Hepatocyte (in vitro differentiated cells): Measurements from ENCODE around the gene TBC1D22B. TPM values are rescaled to one million over a fixed set of nuclear protein-coding genes. Genes with fewer than 3 reads are reported as not detected.

Source experiments
- DNase-seq: peaks from one replicate; pipeline ENCODE4 v3.0.0-alpha.2; 2016; ENCODE audit warnings: low spot score
- H2AFZ ChIP-seq: fragments of 200-600 bp; sonication (generic); 2 replicates; pipeline ENCODE4 v1.6.0; 2016; ENCODE audit warnings: antibody characterized with exemption, mild to moderate bottlenecking
- H3K27ac ChIP-seq: fragments of 200-600 bp; sonication (generic); 2 replicates; pipeline ENCODE4 v1.5.1; 2016; ENCODE audit warnings: mild to moderate bottlenecking
- H3K27me3 ChIP-seq: fragments of 200-600 bp; sonication (generic); 2 replicates; pipeline ENCODE4 v1.6.1; 2016
- H3K36me3 ChIP-seq: fragments of 200-600 bp; sonication (generic); replicated peaks from 2 replicates; pipeline ENCODE4 v1.5.1; 2016; ENCODE audit warnings: low read depth; ENCODE audit not compliant: insufficient read depth
- H3K4me1 ChIP-seq: fragments of 200-600 bp; sonication (generic); 2 replicates; pipeline ENCODE4 v1.5.1; 2016; ENCODE audit warnings: mild to moderate bottlenecking, moderate library complexity; ENCODE audit not compliant: insufficient read depth
- H3K4me2 ChIP-seq: fragments of 200-600 bp; sonication (generic); 2 replicates; pipeline ENCODE4 v1.6.0; 2016
- H3K4me3 ChIP-seq: fragments of 200-600 bp; sonication (generic); 2 replicates; pipeline ENCODE4 v1.5.1; 2016; ENCODE audit warnings: mild to moderate bottlenecking
- H3K79me2 ChIP-seq: fragments of 200-600 bp; sonication (generic); 2 replicates; pipeline ENCODE4 v1.6.0; 2017; ENCODE audit warnings: mild to moderate bottlenecking
- H3K9me2 ChIP-seq: fragments of 200-600 bp; sonication (generic); replicated peaks from 2 replicates; pipeline ENCODE4 v1.6.0; 2017; ENCODE audit warnings: mild to moderate bottlenecking; ENCODE audit not compliant: insufficient read depth
- H3K9me3 ChIP-seq: fragments of 200-600 bp; sonication (generic); 2 replicates; pipeline ENCODE4 v1.5.1; 2016; ENCODE audit warnings: low read depth, mild to moderate bottlenecking
- H4K20me1 ChIP-seq: fragments of 200-600 bp; sonication (generic); 2 replicates; pipeline ENCODE4 v1.6.0; 2016; ENCODE audit warnings: mild to moderate bottlenecking; ENCODE audit not compliant: insufficient read depth, poor library complexity, severe bottlenecking
- EZH2 ChIP-seq: fragments of 200-600 bp; sonication (generic); IDR thresholded peaks from 2 replicates; pipeline ENCODE4 v1.6.1; 2016; ENCODE audit warnings: antibody characterized with exemption, mild to moderate bottlenecking, borderline replicate concordance
- EZH2phosphoT487 ChIP-seq: fragments of 200-600 bp; sonication (generic); IDR thresholded peaks from one replicate; pipeline ENCODE4 v1.6.1; 2018; ENCODE audit warnings: antibody characterized with exemption, mild to moderate bottlenecking, low read depth, moderate library complexity; ENCODE audit not compliant: unreplicated experiment, severe bottlenecking
- WGBS: methylation state at CpG from one replicate; pipeline ENCODE4 v1.1.6; 2016; ENCODE audit warnings: low lambda C conversion rate; ENCODE audit errors: missing lambda C conversion rate; 5-methylcytosine and 5-hydroxymethylcytosine counted together
- polyA plus RNA-seq: library from polyadenylated mRNA; unstranded; fragments of >200 nt; fragmentation: Nextera tagmentation; extraction: Ambion mirVana; gene quantifications from 2 replicates; pipeline ENCODE4 v1.2.1, GENCODE V29; 2016
- total RNA-seq: library from RNA; depleted of rRNA; stranded (reverse); fragments of >200 nt; gene quantifications from 2 replicates; pipeline ENCODE4 v1.2.3, GENCODE V29; 2014
- TF ChIP-seq, protein P1 (sequence below): fragments of 200-600 bp; sonication (generic); IDR thresholded peaks from 2 replicates; pipeline ENCODE4 v1.5.1; 2016; ENCODE audit warnings: antibody characterized with exemption, mild to moderate bottlenecking; ENCODE audit not compliant: poor library complexity

TBC1D22B gene
- total and polyA plus RNA-seq, 2 experiments from 2014 or later, result 5.2 to 8.2 TPM

DNA sequence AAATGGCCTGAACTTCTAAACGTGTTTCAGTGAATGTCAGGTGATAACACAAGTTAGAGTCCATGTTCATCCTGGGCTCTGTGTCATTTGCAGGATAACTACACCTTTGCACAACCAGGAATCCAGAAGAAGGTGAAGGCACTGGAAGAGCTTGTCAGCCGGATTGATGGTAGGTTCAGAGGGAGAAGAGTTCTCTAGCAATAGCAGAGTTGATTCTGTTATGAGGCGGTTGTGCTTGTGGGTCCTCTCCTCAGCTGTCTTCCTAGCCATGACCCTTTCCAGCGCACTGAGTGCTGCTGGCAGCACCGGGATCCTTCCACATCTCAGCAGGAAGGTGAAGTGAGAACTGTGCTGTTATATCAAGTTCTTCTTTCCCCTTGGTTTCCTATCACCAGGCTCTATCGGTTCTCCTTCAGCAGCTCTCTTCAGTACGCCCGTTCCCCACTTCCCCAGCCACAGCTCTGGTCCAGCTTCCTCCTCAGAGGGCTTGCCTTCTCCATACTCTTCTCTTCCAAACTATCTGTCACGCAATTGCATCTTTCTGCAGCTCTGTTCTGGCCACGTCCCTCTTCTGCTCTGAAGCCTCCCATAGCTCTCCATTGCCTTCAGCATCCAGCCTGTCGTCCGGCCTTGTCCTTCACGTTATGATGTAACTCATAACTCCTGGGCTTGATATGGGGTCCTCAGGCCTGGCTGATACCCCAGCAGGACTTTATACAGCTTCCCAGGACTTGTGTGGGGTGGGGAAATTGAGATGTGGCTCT lies 56.3 kb downstream of the TBC1D22B start:
- H3K4me1 ChIP-seq, result peaks cover 17% of the 10 kb centered on the region
- H3K9me2 ChIP-seq, result no peaks in the 10 kb centered on the region
- H4K20me1 ChIP-seq, result no peaks in the 10 kb centered on the region
- H3K27me3 ChIP-seq, result no peaks in the 10 kb centered on the region
- H3K79me2 ChIP-seq, result no peaks in the 10 kb centered on the region
- DNase-seq, result no peak
- TF ChIP-seq, protein P1, sequence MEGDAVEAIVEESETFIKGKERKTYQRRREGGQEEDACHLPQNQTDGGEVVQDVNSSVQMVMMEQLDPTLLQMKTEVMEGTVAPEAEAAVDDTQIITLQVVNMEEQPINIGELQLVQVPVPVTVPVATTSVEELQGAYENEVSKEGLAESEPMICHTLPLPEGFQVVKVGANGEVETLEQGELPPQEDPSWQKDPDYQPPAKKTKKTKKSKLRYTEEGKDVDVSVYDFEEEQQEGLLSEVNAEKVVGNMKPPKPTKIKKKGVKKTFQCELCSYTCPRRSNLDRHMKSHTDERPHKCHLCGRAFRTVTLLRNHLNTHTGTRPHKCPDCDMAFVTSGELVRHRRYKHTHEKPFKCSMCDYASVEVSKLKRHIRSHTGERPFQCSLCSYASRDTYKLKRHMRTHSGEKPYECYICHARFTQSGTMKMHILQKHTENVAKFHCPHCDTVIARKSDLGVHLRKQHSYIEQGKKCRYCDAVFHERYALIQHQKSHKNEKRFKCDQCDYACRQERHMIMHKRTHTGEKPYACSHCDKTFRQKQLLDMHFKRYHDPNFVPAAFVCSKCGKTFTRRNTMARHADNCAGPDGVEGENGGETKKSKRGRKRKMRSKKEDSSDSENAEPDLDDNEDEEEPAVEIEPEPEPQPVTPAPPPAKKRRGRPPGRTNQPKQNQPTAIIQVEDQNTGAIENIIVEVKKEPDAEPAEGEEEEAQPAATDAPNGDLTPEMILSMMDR, result no peak
- no peak for TF ChIP-seq EZH2
- no peak for TF ChIP-seq EZH2phosphoT487
- no peaks in the 10 kb centered on the region for H3K9me3 ChIP-seq
- no peak overlapping the region for H3K4me3 ChIP-seq
- WGBS, result 97% methylated on average over 13 of the region's 13 CpGs
- no peak overlapping the region for H3K4me2 ChIP-seq
- H3K36me3 ChIP-seq, result no peaks in the 10 kb centered on the region
- no peak overlapping the region for H2AFZ ChIP-seq
- H3K27ac ChIP-seq, result peak overlapping the region; percentile 56

DNA sequence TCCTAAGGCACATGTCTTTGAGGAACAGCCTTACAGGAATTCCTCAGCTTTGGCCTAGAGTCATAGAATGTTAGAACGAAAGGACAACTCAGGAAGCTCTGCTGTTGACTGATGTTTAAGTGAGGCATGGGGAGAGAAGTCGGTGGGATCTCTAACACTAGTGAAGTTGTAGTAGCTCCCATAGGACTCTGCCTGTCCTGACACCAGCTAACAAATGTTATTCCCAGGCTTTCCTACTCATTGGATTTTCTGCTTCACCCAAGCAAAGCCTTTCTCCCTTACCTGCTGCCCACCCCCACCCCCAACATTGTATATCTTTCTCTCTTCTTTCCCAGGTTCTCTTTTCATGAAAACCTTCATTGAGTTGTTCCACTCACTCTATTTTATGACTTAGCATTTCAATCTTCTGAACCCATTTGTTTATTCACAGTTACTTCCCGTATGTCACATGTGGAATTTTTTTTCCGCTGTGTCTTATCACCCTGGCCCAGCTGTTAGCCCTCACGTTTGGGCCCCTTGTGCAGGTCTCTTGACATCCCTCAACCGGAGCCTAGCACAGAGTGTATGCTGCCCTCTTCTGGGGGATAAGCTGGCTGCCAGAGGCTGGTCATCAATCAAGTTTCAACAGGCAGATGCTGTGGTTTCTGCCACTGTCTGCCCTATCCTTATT lies 57.0 kb downstream of the TBC1D22B start:
- Histone ChIP-seq H3K36me3 (no peaks in the 10 kb centered on the region), H3K4me1 (peaks cover 17% of the 10 kb centered on the region), H4K20me1 (no peaks in the 10 kb centered on the region), H3K79me2 (no peaks in the 10 kb centered on the region), H3K4me2 (no peak overlapping the region), H3K9me3 (no peaks in the 10 kb centered on the region), H3K9me2 (no peaks in the 10 kb centered on the region), H3K27ac (peak overlapping the region; percentile 56), H3K27me3 (no peaks in the 10 kb centered on the region), H3K4me3 (no peak overlapping the region), H2AFZ (no peak overlapping the region)
- TF ChIP-seq, protein P1, result peak; percentile 66
- TF ChIP-seq EZH2, result no peak
- peak; percentile 85 for DNase-seq
- WGBS, result 49% methylated on average over 6 of the region's 6 CpGs

DNA sequence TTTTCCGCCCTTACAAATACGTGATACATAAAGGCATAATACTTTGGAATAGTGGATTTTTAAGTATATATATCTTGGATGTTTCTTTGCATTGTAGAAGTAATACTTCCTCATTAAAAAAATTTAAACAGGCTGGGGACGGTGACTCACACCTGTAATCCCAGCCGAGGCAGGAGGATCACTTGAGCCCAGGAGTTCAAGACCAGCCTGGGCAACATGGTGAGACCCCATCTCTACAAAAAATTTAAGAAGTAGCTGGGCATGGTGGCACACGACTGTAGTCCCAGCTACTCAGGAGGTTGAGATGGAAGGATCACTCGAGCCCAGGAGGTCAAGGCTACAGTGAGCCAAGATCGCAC lies 57.6 kb downstream of the TBC1D22B start:
- peaks cover 17% of the 10 kb centered on the region for H3K4me1 ChIP-seq
- H2AFZ ChIP-seq, result no peak overlapping the region
- no peaks in the 10 kb centered on the region for H3K9me3 ChIP-seq
- no peaks in the 10 kb centered on the region for H3K9me2 ChIP-seq
- no peak overlapping the region for H3K4me2 ChIP-seq
- no peak for DNase-seq
- H4K20me1 ChIP-seq, result no peaks in the 10 kb centered on the region
- H3K79me2 ChIP-seq, result no peaks in the 10 kb centered on the region
- H3K27me3 ChIP-seq, result no peaks in the 10 kb centered on the region
- WGBS, result 89% methylated on average over 7 of the region's 7 CpGs
- no peak overlapping the region for H3K27ac ChIP-seq
- no peak overlapping the region for H3K4me3 ChIP-seq
- TF ChIP-seq, protein P1, result no peak
- TF ChIP-seq EZH2, result no peak
- TF ChIP-seq EZH2phosphoT487, result no peak
- no peaks in the 10 kb centered on the region for H3K36me3 ChIP-seq
